GM20000 (cell line): ENCODE results near the gene CSF2.

Source experiments
- DNase-seq: peaks from one replicate; pipeline ENCODE4 v3.0.0; 2012; ENCODE audit warnings: low spot score
- CTCF ChIP-seq: IDR thresholded peaks from 2 replicates; pipeline ENCODE4 v1.5.1; 2012; ENCODE audit warnings: mild to moderate bottlenecking, control low read depth; ENCODE audit errors: extremely low read depth, missing control alignments

Gene CSF2

GRCh38 chr5:132098621-132099020, 25.0 kb downstream of the CSF2 start:
- TF ChIP-seq CTCF: no peak

GRCh38 chr5:132099076-132099748, 25.6 kb downstream of the CSF2 start:
- TF ChIP-seq CTCF: no peak
- DNase-seq: no peak

More at GRCh38 chr5:132098621-132099020, 25.0 kb downstream of the CSF2 start:
- DNase-seq: no peak

GRCh38 chr5:132099905-132100304, 26.3 kb downstream of the CSF2 start:
- no peak for TF ChIP-seq CTCF
- DNase-seq: no peak

- DNase-seq: no peak
- no peak for TF ChIP-seq CTCF
Observed at GRCh38 chr5:132100672-132101261, 27.2 kb downstream of the CSF2 start.

- TF ChIP-seq CTCF: no peak
- no peak for DNase-seq
Observed at GRCh38 chr5:132101385-132101880, 27.8 kb downstream of the CSF2 start.

- DNase-seq: no peak
- TF ChIP-seq CTCF: no peak
Observed at GRCh38 chr5:132102101-132102701, 28.6 kb downstream of the CSF2 start.

- DNase-seq: no peak
- TF ChIP-seq CTCF: no peak
Observed at GRCh38 chr5:132102944-132103331, 29.3 kb downstream of the CSF2 start.
